PC-3 (cell line): ENCODE data around the gene PPA1. TPM values are rescaled to one million over a fixed set of nuclear protein-coding genes. Genes with fewer than 3 reads are reported as not detected.
A peak's percentile ranks its signal among the peaks of the same experiment; 100 is the strongest.

Experiments
- ATAC-seq: fragments of 200-7000 bp; cut with Tn5 transposase; 2 replicates; pipeline ENCODE4 v1.9.1; 2020; ENCODE audit warnings: mild to moderate bottlenecking, moderate library complexity
- BruUV-seq: library from RNA; stranded (reverse); fragments of 400-500 nt; replicated peaks from 2 replicates; lab custom pipeline; 2021; lab: Mats Ljungman, UMichigan
- CTCF ChIA-PET: fragments of 300-600 bp; sonication (Branson Sonifier 250); formaldehyde crosslinking; loops from one replicate; lab custom pipeline; 2022; ENCODE audit warnings: antibody characterized with exemption; lab: Charles Lee
- POLR2A ChIA-PET: fragments of 300-600 bp; sonication (Branson Sonifier 250); formaldehyde crosslinking; loops from one replicate; lab custom pipeline; 2022; ENCODE audit warnings: antibody characterized with exemption; ENCODE audit not compliant: unreplicated experiment; lab: Charles Lee
- DNase-seq: peaks from one replicate; pipeline ENCODE4 v3.0.0-alpha.2; 2015
- H2AFZ ChIP-seq: fragments of 300-600 bp; sonication (generic); 2 replicates; pipeline ENCODE4 v1.6.0; 2016; ENCODE audit warnings: antibody characterized with exemption, low read length
- H3F3A ChIP-seq: fragments of 300-600 bp; sonication (generic); one replicate; pipeline ENCODE4 v1.6.0; 2017; ENCODE audit warnings: antibody characterized with exemption, low read length, control low read depth, mild to moderate bottlenecking; ENCODE audit not compliant: unreplicated experiment
- H3K27ac ChIP-seq: fragments of 300-600 bp; sonication (generic); 2 replicates; pipeline ENCODE4 v1.5.1; 2016; ENCODE audit warnings: mild to moderate bottlenecking, low read length
- H3K27me3 ChIP-seq: fragments of 300-600 bp; sonication (generic); 2 replicates; pipeline ENCODE4 v1.6.1; 2016; ENCODE audit warnings: low read length, mixed read lengths
- H3K36me3 ChIP-seq: fragments of 300-600 bp; sonication (generic); 2 replicates; pipeline ENCODE4 v1.6.1; 2016; ENCODE audit warnings: low read depth, mixed run types, low read length, mixed read lengths
- H3K4me1 ChIP-seq: fragments of 300-600 bp; sonication (generic); 2 replicates; pipeline ENCODE4 v1.5.1; 2016; ENCODE audit warnings: low read length; ENCODE audit not compliant: insufficient read depth
- H3K4me2 ChIP-seq: fragments of 300-600 bp; sonication (generic); 2 replicates; pipeline ENCODE4 v1.6.0; 2016; ENCODE audit warnings: low read length
- H3K4me3 ChIP-seq: fragments of 300-600 bp; sonication (generic); 2 replicates; pipeline ENCODE4 v1.5.1; 2016; ENCODE audit warnings: mild to moderate bottlenecking, low read length, mixed read lengths
- H3K79me2 ChIP-seq: fragments of 300-600 bp; sonication (generic); 2 replicates; pipeline ENCODE4 v1.6.1; 2017; ENCODE audit warnings: low read length, mixed read lengths
- H3K9ac ChIP-seq: fragments of 300-600 bp; sonication (generic); 2 replicates; pipeline ENCODE4 v1.6.0; 2016; ENCODE audit warnings: mild to moderate bottlenecking, low read length
- H3K9me2 ChIP-seq: fragments of 300-600 bp; sonication (generic); replicated peaks from 2 replicates; pipeline ENCODE4 v1.6.1; 2016; ENCODE audit warnings: mixed run types, low read length, mixed read lengths
- H3K9me3 ChIP-seq: fragments of 300-600 bp; sonication (generic); 2 replicates; pipeline ENCODE4 v1.6.1; 2016; ENCODE audit warnings: low read length, mixed read lengths
- H4K20me1 ChIP-seq: fragments of 300-600 bp; sonication (generic); 2 replicates; pipeline ENCODE4 v1.6.1; 2016; ENCODE audit warnings: low read length, mixed read lengths
- EZH2 ChIP-seq: fragments of 300-600 bp; sonication (generic); IDR thresholded peaks from one replicate; pipeline ENCODE4 v1.6.1; 2017; ENCODE audit warnings: antibody characterized with exemption, mild to moderate bottlenecking, low read length; ENCODE audit not compliant: unreplicated experiment
- EZH2phosphoT487 ChIP-seq: fragments of 300-600 bp; sonication (generic); IDR thresholded peaks from 2 replicates; pipeline ENCODE4 v1.6.1; 2018; ENCODE audit warnings: mild to moderate bottlenecking, antibody characterized with exemption, low read length, borderline replicate concordance
- intact Hi-C: fragments of 100-400 bp; cut with micrococcal nuclease; formaldehyde crosslinking; loops from 2 replicates; pipeline ENCODE4 v1.9.0; 2023
- total RNA-seq: library from RNA; depleted of rRNA; stranded (reverse); fragments of >200 nt; gene quantifications from 2 replicates; pipeline ENCODE4 v1.2.3, GENCODE V29; 2014
- TF ChIP-seq, protein P1 (sequence below): fragments of 300-600 bp; sonication (generic); conservative IDR thresholded peaks from 2 replicates; pipeline ENCODE4 v1.5.1; 2017; ENCODE audit warnings: antibody characterized with exemption, low read depth, mild to moderate bottlenecking, low read length

Gene PPA1
- total RNA-seq, 1 experiment from 2014 or later: 440 TPM

DNA sequence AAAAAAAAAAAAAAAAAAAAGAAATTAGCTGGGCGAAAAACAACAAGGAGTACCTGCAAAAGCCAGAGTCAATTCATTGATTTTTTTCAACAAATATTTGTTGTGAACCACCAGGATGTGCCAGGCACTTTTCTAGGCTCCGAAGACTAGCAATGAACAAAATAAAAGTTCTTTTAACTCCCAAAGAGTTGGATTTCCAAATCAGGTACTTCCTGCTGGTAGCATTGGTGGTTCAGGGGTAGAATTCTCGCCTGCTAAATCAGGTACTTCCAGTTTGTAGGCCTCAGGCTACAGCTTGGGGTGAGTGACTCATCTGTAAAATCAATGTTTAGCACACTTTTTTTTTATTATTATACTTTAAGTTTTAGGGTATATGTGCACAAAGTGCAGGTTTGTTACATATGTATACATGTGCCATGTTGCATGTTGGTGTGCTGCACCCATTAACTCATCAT lies 10.9 kb downstream of the PPA1 start:
- ChIA-PET CTCF (interaction anchor here (0.6 to 3.3 kb wide), 11 partner anchors 10 to 183 kb away, joined by 4 to 131 read pairs (median 18); partner anchors contain the start of genes PPA1 and TYSND1), POLR2A (interaction anchor here (0.6 to 1.3 kb wide), 4 partner anchors 10 to 183 kb away, joined by 5 to 35 read pairs (median 13); partner anchors contain the start of gene SAR1A)
- H3K27ac ChIP-seq: peak overlapping the region; percentile 66
- H4K20me1 ChIP-seq: peaks cover 37% of the 10 kb centered on the region
- peaks cover 51% of the 10 kb centered on the region; the same call in 1 of the 2 replicates for H3K36me3 ChIP-seq
- H3K27me3 ChIP-seq: no peaks in the 10 kb centered on the region
- H3K4me2 ChIP-seq: peak overlapping the region; percentile 64
- H3K4me3 ChIP-seq: peak overlapping the region; percentile 20; the same call in 1 of the 2 replicates
- no peaks in the 10 kb centered on the region for H3K9me2 ChIP-seq
- no peaks in the 10 kb centered on the region for H3K9me3 ChIP-seq
- H3F3A ChIP-seq: peaks cover 9% of the 10 kb centered on the region
- intact Hi-C loops: loop anchor here (1.0 to 5.0 kb wide), 3 partner anchors 10 to 320 kb away; no protein-coding TSS in a partner anchor
- H2AFZ ChIP-seq: no peak overlapping the region
- ATAC-seq (peak; percentile 94), DNase-seq (peak; percentile 99)
- no TSS peak for BruUV-seq
- H3K79me2 ChIP-seq: peaks cover 68% of the 10 kb centered on the region
- TF ChIP-seq, protein P1, sequence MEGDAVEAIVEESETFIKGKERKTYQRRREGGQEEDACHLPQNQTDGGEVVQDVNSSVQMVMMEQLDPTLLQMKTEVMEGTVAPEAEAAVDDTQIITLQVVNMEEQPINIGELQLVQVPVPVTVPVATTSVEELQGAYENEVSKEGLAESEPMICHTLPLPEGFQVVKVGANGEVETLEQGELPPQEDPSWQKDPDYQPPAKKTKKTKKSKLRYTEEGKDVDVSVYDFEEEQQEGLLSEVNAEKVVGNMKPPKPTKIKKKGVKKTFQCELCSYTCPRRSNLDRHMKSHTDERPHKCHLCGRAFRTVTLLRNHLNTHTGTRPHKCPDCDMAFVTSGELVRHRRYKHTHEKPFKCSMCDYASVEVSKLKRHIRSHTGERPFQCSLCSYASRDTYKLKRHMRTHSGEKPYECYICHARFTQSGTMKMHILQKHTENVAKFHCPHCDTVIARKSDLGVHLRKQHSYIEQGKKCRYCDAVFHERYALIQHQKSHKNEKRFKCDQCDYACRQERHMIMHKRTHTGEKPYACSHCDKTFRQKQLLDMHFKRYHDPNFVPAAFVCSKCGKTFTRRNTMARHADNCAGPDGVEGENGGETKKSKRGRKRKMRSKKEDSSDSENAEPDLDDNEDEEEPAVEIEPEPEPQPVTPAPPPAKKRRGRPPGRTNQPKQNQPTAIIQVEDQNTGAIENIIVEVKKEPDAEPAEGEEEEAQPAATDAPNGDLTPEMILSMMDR: no peak
- TF ChIP-seq EZH2phosphoT487: no peak
- TF ChIP-seq EZH2: no peak
- 0 out of 2 replicates have a peak overlapping the region, but pooled peaks have one; percentile 1 for H3K9ac ChIP-seq
- peaks cover 29% of the 10 kb centered on the region for H3K4me1 ChIP-seq

DNA sequence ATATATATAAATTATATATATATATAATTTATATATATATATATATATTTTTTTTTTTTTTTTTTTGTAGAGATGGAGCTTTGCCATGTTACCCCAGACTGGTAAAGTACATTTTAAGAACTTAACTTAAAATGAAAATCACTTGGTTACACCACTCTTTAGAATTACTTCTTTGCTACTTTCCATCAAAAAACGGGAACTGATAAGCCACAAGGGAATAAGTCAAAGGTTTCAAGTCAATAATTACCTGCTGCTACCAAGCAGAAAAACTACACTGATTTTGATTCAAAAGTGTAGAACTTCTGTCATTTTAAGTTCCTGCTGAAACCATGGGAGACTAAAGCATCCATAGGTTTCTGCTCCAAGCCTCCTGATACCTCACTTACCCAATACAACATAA lies 12.2 kb downstream of the PPA1 start:
- Histone ChIP-seq H3K36me3 (peaks cover 49% of the 10 kb centered on the region; the same call in 1 of the 2 replicates), H3K4me3 (no peak overlapping the region), H3K27ac (no peak overlapping the region), H3K79me2 (peaks cover 55% of the 10 kb centered on the region), H4K20me1 (peaks cover 35% of the 10 kb centered on the region), H3K9me2 (no peaks in the 10 kb centered on the region), H2AFZ (no peak overlapping the region), H3K27me3 (no peaks in the 10 kb centered on the region), H3K9ac (no peak overlapping the region), H3K4me1 (peaks cover 29% of the 10 kb centered on the region), H3F3A (peaks cover 9% of the 10 kb centered on the region), H3K4me2 (peak overlapping the region; percentile 64; the same call in 1 of the 2 replicates), H3K9me3 (no peaks in the 10 kb centered on the region)
- CTCF ChIA-PET: interaction anchor here (0.6 to 3.3 kb wide), 19 partner anchors 11 to 242 kb away, joined by 3 to 131 read pairs (median 5); partner anchors contain the start of genes EIF4EBP2, PPA1 and TYSND1
- TF ChIP-seq EZH2 (no peak), EZH2phosphoT487 (no peak)
- TF ChIP-seq, protein P1: no peak
- BruUV-seq: no TSS peak
- ATAC-seq: no peak
- intact Hi-C loops: loop anchor here (1.0 to 5.0 kb wide), 4 partner anchors 110 to 321 kb away; no protein-coding TSS in a partner anchor
- POLR2A ChIA-PET: interaction anchor here (0.5 to 1.3 kb wide), 4 partner anchors 11 to 144 kb away, joined by 3 to 12 read pairs (median 7); partner anchors contain the start of gene TYSND1
- no peak for DNase-seq
